GM12878 (cell line): ENCODE results near the gene PREX1. TPM values are rescaled to one million over a fixed set of nuclear protein-coding genes. Genes with fewer than 3 reads are reported as not detected.

Experiments
- ATAC-seq: fragments of 200-7000 bp; cut with Tn5 transposase; 3 replicates; pipeline ENCODE4 v1.9.1; 2020; ENCODE audit warnings: mild to moderate bottlenecking, moderate library complexity
- BruUV-seq: library from RNA; stranded (reverse); fragments of 400-500 nt; replicated peaks from 2 replicates; lab custom pipeline; 2021; lab: Mats Ljungman, UMichigan
- CTCF ChIA-PET: fragments of 300-600 bp; sonication (Branson Sonifier 250); formaldehyde crosslinking; extraction: SDS; loops from one replicate; lab custom pipeline; 2021; ENCODE audit warnings: inconsistent platforms; lab: Yijun Ruan, JAX
- POLR2A ChIA-PET: fragments of 350-600 bp; formaldehyde crosslinking; extraction: SDS; loops from one replicate; lab custom pipeline; 2021; ENCODE audit warnings: inconsistent platforms; lab: Charles Lee
- RAD21 ChIA-PET: fragments of 300-600 bp; sonication (Branson Sonifier 250); formaldehyde crosslinking; loops from one replicate; lab custom pipeline; 2023; ENCODE audit warnings: antibody characterized with exemption; ENCODE audit not compliant: unreplicated experiment; lab: Charles Lee
- SMC1A ChIA-PET: fragments of 300-600 bp; sonication (Branson Sonifier 250); formaldehyde crosslinking; loops from one replicate; lab custom pipeline; 2023; ENCODE audit not compliant: unreplicated experiment, uncharacterized antibody; lab: Charles Lee
- DNase-seq: peaks from one replicate; pipeline ENCODE4 v3.0.0-alpha.2; 2011; ENCODE audit warnings: low read depth, low spot score
- FAIRE-seq: peaks from 3 replicates; lab custom pipeline; 2011; peaks lifted over from hg19 to GRCh38; lab: Jason Lieb, UNC
- H2AFZ ChIP-seq: 2 replicates; pipeline ENCODE4 v1.6.0; 2011; ENCODE audit warnings: low read depth, low read length, control low read depth; ENCODE audit not compliant: control insufficient read depth
- H3K27ac ChIP-seq: 2 replicates; pipeline ENCODE4 v1.5.1; 2011; ENCODE audit warnings: control low read depth; ENCODE audit not compliant: control insufficient read depth, insufficient read depth
- H3K27me3 ChIP-seq, 2 experiments: replicated peaks in 1 of 2; 2 replicates each; pipeline versions ENCODE4 v1.6.0 to v1.6.1; 2011; ENCODE audit warnings: low read length in 1 of 2; ENCODE audit not compliant: control insufficient read depth in 2 of 2, insufficient read depth in 2 of 2
- H3K36me3 ChIP-seq, 2 experiments: 2 replicates each; pipeline ENCODE4 v1.5.1; 2011; ENCODE audit warnings: low read length in 1 of 2; ENCODE audit not compliant: control insufficient read depth in 2 of 2, insufficient read depth in 2 of 2
- H3K4me1 ChIP-seq: 2 replicates; pipeline ENCODE4 v1.6.1; 2011; ENCODE audit warnings: mild to moderate bottlenecking, low read length, moderate library complexity, mixed read lengths; ENCODE audit not compliant: control insufficient read depth, insufficient read depth
- H3K4me2 ChIP-seq: 2 replicates; pipeline ENCODE4 v1.6.0; 2011; ENCODE audit warnings: control low read depth; ENCODE audit not compliant: control insufficient read depth, insufficient read depth
- H3K4me3 ChIP-seq: fragments of 200-600 bp; sonication (generic); 2 replicates; pipeline ENCODE4 v1.5.1; 2016
- H3K79me2 ChIP-seq: 2 replicates; pipeline ENCODE4 v1.6.0; 2011; ENCODE audit warnings: low read length; ENCODE audit not compliant: control insufficient read depth, insufficient read depth
- H3K9ac ChIP-seq: 2 replicates; pipeline ENCODE4 v1.8.0; 2011; ENCODE audit warnings: low read length, control low read depth, mixed read lengths; ENCODE audit not compliant: control insufficient read depth, insufficient read depth
- H3K9me3 ChIP-seq: replicated peaks from 3 replicates; pipeline ENCODE4 v1.5.1; 2011; ENCODE audit warnings: mild to moderate bottlenecking, low read length; ENCODE audit not compliant: control insufficient read depth, insufficient read depth
- H4K20me1 ChIP-seq: 2 replicates; pipeline ENCODE4 v1.6.0; 2011; ENCODE audit not compliant: control insufficient read depth, insufficient read depth
- CBX5 ChIP-seq: sonication (generic); IDR thresholded peaks from 2 replicates; pipeline ENCODE4 v1.6.1; 2016; ENCODE audit warnings: low read depth, moderate library complexity, mild to moderate bottlenecking, inconsistent platforms
- CEBPB ChIP-seq, 2 experiments: fragments of 150-350 bp in 1 of 2; IDR thresholded peaks; 2 replicates each; pipeline ENCODE4 v1.6.1; 2012 to 2014; ENCODE audit warnings: low read depth in 2 of 2, low read length in 2 of 2, borderline replicate concordance in 1 of 2, inconsistent platforms in 1 of 2
- CHD1 ChIP-seq: IDR thresholded peaks from 2 replicates; pipeline ENCODE4 v1.6.1; 2012; ENCODE audit warnings: low read depth, low read length, improper control_type of control experiment
- CHD4 ChIP-seq: fragments of 200-600 bp; sonication (generic); IDR thresholded peaks from 2 replicates; pipeline ENCODE4 v1.6.1; 2016; ENCODE audit warnings: mild to moderate bottlenecking
- CREM ChIP-seq: IDR thresholded peaks from 2 replicates; pipeline ENCODE4 v1.6.1; 2014; ENCODE audit warnings: antibody characterized with exemption, low read depth
- FOXM1 ChIP-seq: IDR thresholded peaks from 2 replicates; pipeline ENCODE4 v1.6.1; 2012; ENCODE audit warnings: low read depth, mild to moderate bottlenecking, inconsistent platforms, low read length, moderate library complexity
- GABPA ChIP-seq: IDR thresholded peaks from 2 replicates; pipeline ENCODE4 v1.6.1; 2014; ENCODE audit warnings: antibody characterized with exemption, low read depth, mild to moderate bottlenecking, inconsistent platforms
- PAX5 ChIP-seq: IDR thresholded peaks from 2 replicates; pipeline ENCODE4 v1.6.1; 2011; ENCODE audit warnings: low read depth, low read length, borderline replicate concordance
- SMAD1 ChIP-seq: fragments of 450-650 bp; IDR thresholded peaks from 2 replicates; pipeline ENCODE4 v1.6.1; 2018; ENCODE audit warnings: mild to moderate bottlenecking, low read depth; ENCODE audit not compliant: partially characterized antibody
- TAF1 ChIP-seq: IDR thresholded peaks from 2 replicates; pipeline ENCODE4 v1.6.1; 2011; ENCODE audit warnings: mild to moderate bottlenecking, low read depth, low read length, borderline replicate concordance
- ZZZ3 ChIP-seq: IDR thresholded peaks from 2 replicates; pipeline ENCODE4 v1.6.1; 2011; ENCODE audit warnings: low read depth; ENCODE audit not compliant: control insufficient read depth, insufficient read length
- WGBS: methylation state at CpG from one replicate; pipeline ENCODE4 v1.1.6; 2016; ENCODE audit warnings: low lambda C conversion rate; ENCODE audit not compliant: insufficient replicate concordance, insufficient coverage; ENCODE audit errors: missing lambda C conversion rate; 5-methylcytosine and 5-hydroxymethylcytosine counted together
- in situ Hi-C: fragments of 300-500 bp; cut with MboI; formaldehyde crosslinking; loops from 9 replicates; pipeline ENCODE4 v1.14.3; 2018; ENCODE audit warnings: mixed read lengths
- intact Hi-C: fragments of 100-400 bp; cut with micrococcal nuclease; formaldehyde crosslinking; loops from one replicate; pipeline ENCODE4 v1.14.2; 2022; ENCODE audit not compliant: unreplicated experiment
- polyA plus RNA-seq, 11 experiments: library from polyadenylated mRNA; depleted of rRNA in 4 of 11; unstranded in 6 of 11; stranded (reverse) in 5 of 11; fragments of >200 nt; fragmentation: Nextera tagmentation in 4 of 11; fragmentation: Illumina TruSeq in 1 of 11; extraction: Ambion mirVana in 4 of 11; extraction: Trizol in 1 of 11; gene quantifications; 1 replicate in 1 of 11; 2 replicates in 10 of 11; pipeline versions ENCODE4 v1.2.1 to v1.2.3, GENCODE V29; 2011 to 2016; ENCODE audit warnings: inconsistent platforms in 2 of 11, missing spikeins in 2 of 11, low read depth in 1 of 11
- total RNA-seq, 4 experiments: library from RNA; depleted of rRNA in 3 of 4; stranded (reverse); fragments of >200 nt in 3 of 4; fragmentation: Illumina TruSeq in 1 of 4; extraction: Trizol in 1 of 4; gene quantifications; 2 replicates each; pipeline versions ENCODE4 v1.2.1 to v1.2.3, GENCODE V29; 2013 to 2021
- TF ChIP-seq, protein P1 (sequence below), 3 experiments: IDR thresholded peaks in 2 of 3; conservative IDR thresholded peaks in 1 of 3; 2 replicates each; pipeline ENCODE4 v1.5.1; 2011; ENCODE audit warnings: low read depth in 3 of 3, low read length in 3 of 3, mild to moderate bottlenecking in 3 of 3, control low read depth in 2 of 3, moderate library complexity in 2 of 3, inconsistent platforms in 1 of 3, mixed read lengths in 1 of 3; ENCODE audit not compliant: control insufficient read depth in 2 of 3, insufficient read depth in 1 of 3; ENCODE audit errors: extremely low read depth in 1 of 3
- TF ChIP-seq, protein P2 (sequence below): fragments of 450-650 bp; IDR thresholded peaks from 2 replicates; pipeline ENCODE4 v1.6.1; 2017; ENCODE audit warnings: borderline replicate concordance

The PREX1 gene
- total and polyA plus RNA-seq, 10 of the 15 experiments (the other 5 are each of a cell fraction or from before 2014, with no cell fraction given), result 2.6 to 114 (median 38.9) TPM

DNA sequence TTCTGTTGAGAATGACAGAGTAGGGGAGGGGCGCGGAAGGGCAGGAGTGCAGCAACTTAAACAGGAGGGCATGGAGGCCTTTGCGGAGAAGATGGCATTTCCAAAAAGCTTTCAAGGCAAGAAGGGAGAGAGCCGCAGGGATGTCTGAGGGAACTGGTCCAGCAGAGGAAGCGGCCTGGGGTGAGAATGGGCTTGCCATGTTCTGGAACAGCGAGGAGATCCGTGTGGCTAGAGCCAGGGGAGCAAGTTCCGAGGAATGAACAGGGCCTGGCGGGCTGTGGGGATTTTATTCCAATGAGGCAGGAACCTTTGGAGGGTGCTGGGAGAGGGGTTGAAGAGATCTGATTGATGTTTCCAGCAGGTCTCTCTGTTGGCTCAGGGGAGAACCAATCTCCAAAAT lies 86.1 kb downstream of the PREX1 start:
- no peaks in the 10 kb centered on the region for H3K27me3 ChIP-seq
- H4K20me1 ChIP-seq, result no peaks in the 10 kb centered on the region
- peaks cover 29 to 33% of the 10 kb centered on the region in 2 experiments for H3K36me3 ChIP-seq
- H3K9me3 ChIP-seq, result no peaks in the 10 kb centered on the region
- H3K4me2 ChIP-seq, result peak overlapping the region; percentile 49; the same call in 1 of the 2 replicates
- DNase-seq, result no peak
- SMC1A ChIA-PET, result interaction anchor here (0.8 to 9.0 kb wide), 8 partner anchors 19 to 85 kb away, joined by 3 to 141 read pairs (median 10); partner anchors contain the start of gene PREX1
- 97% methylated on average over 9 of the region's 9 CpGs for WGBS
- no TSS peak for BruUV-seq
- TF ChIP-seq CHD1, result no peak
- TF ChIP-seq SMAD1, result no peak
- TF ChIP-seq, all 136 proteins: peak for 0
- in situ Hi-C loops, result no loop called here
- FAIRE-seq, result no peak
- POLR2A ChIA-PET, result interaction anchor here (1.1 to 1.7 kb wide), 4 partner anchors 10 to 84 kb away, joined by 3 to 5 read pairs (median 5); no protein-coding TSS in a partner anchor
- Histone ChIP-seq H3K4me1 (peaks cover 49% of the 10 kb centered on the region), H2AFZ (no peak overlapping the region), H3K27ac (peak overlapping the region; percentile 95), H3K9ac (no peak overlapping the region), H3K4me3 (no peak overlapping the region), H3K79me2 (peaks cover 21% of the 10 kb centered on the region)
- CTCF ChIA-PET, result interaction anchor here (0.6 to 1.8 kb wide), 4 partner anchors 33 to 84 kb away, joined by 3 to 13 read pairs (median 3); no protein-coding TSS in a partner anchor
- RAD21 ChIA-PET, result interaction anchor here (1.2 to 4.9 kb wide), 6 partner anchors 28 to 164 kb away, joined by 3 to 25 read pairs (median 14); no protein-coding TSS in a partner anchor
- intact Hi-C loops, result no loop called here
- no peak for ATAC-seq

DNA sequence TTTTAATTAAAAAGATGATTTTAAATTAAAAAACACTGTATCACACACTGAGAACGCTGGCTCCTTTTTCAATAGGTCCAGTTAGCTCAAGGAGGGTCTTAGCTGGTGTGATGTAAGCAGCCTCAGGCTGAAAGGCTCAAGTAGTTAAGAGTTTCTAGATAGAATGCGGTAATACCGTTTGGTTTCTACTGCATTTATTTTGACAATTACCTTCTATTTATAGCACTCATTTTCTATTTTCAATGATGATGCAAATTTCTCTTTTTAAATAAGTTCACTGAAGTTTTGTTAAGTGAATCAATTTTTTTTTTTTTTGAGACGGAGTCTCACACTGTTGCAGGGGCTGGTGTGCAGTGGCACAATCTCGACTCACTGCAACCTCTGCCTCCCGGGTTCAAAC lies 87.1 kb downstream of the PREX1 start:
- H3K9ac ChIP-seq, result peak overlapping the region; percentile 25
- under 1% methylated on average over 6 of the region's 6 CpGs for WGBS
- peaks cover 25% of the 10 kb centered on the region for H3K79me2 ChIP-seq
- ChIA-PET CTCF (interaction anchor here (0.8 to 1.8 kb wide), 6 partner anchors 11 to 85 kb away, joined by 3 to 13 read pairs (median 3); no protein-coding TSS in a partner anchor), RAD21 (interaction anchor here (0.6 to 4.9 kb wide), 16 partner anchors 13 to 165 kb away, joined by 3 to 42 read pairs (median 5); no protein-coding TSS in a partner anchor), SMC1A (interaction anchor here (0.6 to 9.0 kb wide), 18 partner anchors 10 to 729 kb away, joined by 3 to 141 read pairs (median 6); partner anchors contain the start of gene PREX1), POLR2A (interaction anchor here (0.5 to 3.1 kb wide), 9 partner anchors 10 to 164 kb away, joined by 3 to 28 read pairs (median 5); no protein-coding TSS in a partner anchor)
- DNase-seq (no peak), FAIRE-seq (peak; percentile 13), ATAC-seq (peak; percentile 66)
- H4K20me1 ChIP-seq, result no peaks in the 10 kb centered on the region
- in situ Hi-C loops (no loop called here), intact Hi-C loops (no loop called here)
- peaks cover 54% of the 10 kb centered on the region for H3K4me1 ChIP-seq
- no TSS peak for BruUV-seq
- no peak overlapping the region for H3K4me3 ChIP-seq
- no peak overlapping the region for H2AFZ ChIP-seq
- no peaks in the 10 kb centered on the region for H3K27me3 ChIP-seq
- peak overlapping the region; percentile 78 for H3K4me2 ChIP-seq
- H3K27ac ChIP-seq, result peak overlapping the region; percentile 95
- peaks cover 27 to 39% of the 10 kb centered on the region in 2 experiments for H3K36me3 ChIP-seq
- no peaks in the 10 kb centered on the region for H3K9me3 ChIP-seq
- TF ChIP-seq ZZZ3 (no peak), FOXM1 (peak; percentile 72; the same call in 1 of the 2 replicates), CEBPB (IDR thresholded peaks at IDR 0.05; ENCODE audit: borderline replicate concordance in 1 of 2, low read depth in 2 of 2, low read length in 2 of 2) (peak in 1 of 2 experiments; percentile 51; a peak in 1 of 4 replicates), CHD4 (no peak), CREM (peak; percentile 61; the same call in 1 of the 2 replicates), TAF1 (no peak), CBX5 (no peak), GABPA (0 out of 2 replicates have a peak, but pooled peaks have one; percentile 19), PAX5 (no peak)
- TF ChIP-seq, protein P1, sequence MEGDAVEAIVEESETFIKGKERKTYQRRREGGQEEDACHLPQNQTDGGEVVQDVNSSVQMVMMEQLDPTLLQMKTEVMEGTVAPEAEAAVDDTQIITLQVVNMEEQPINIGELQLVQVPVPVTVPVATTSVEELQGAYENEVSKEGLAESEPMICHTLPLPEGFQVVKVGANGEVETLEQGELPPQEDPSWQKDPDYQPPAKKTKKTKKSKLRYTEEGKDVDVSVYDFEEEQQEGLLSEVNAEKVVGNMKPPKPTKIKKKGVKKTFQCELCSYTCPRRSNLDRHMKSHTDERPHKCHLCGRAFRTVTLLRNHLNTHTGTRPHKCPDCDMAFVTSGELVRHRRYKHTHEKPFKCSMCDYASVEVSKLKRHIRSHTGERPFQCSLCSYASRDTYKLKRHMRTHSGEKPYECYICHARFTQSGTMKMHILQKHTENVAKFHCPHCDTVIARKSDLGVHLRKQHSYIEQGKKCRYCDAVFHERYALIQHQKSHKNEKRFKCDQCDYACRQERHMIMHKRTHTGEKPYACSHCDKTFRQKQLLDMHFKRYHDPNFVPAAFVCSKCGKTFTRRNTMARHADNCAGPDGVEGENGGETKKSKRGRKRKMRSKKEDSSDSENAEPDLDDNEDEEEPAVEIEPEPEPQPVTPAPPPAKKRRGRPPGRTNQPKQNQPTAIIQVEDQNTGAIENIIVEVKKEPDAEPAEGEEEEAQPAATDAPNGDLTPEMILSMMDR (IDR thresholded peaks at IDR 0.05 in 2 of 3, conservative IDR thresholded peaks at IDR 0.05 in 1 of 3; ENCODE audit: control insufficient read depth in 2 of 3, extremely low read depth in 1 of 3, insufficient read depth in 1 of 3, low read depth in 3 of 3, low read length in 3 of 3), result no peak
- TF ChIP-seq, protein P2, sequence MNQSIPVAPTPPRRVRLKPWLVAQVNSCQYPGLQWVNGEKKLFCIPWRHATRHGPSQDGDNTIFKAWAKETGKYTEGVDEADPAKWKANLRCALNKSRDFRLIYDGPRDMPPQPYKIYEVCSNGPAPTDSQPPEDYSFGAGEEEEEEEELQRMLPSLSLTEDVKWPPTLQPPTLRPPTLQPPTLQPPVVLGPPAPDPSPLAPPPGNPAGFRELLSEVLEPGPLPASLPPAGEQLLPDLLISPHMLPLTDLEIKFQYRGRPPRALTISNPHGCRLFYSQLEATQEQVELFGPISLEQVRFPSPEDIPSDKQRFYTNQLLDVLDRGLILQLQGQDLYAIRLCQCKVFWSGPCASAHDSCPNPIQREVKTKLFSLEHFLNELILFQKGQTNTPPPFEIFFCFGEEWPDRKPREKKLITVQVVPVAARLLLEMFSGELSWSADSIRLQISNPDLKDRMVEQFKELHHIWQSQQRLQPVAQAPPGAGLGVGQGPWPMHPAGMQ, result no peak
